Embryonic facial prominence (tissue), 1 donor: Measurements from ENCODE around the gene LENG8.
A peak's percentile ranks its signal among the peaks of the same experiment; 100 is the strongest.

ENCODE experiments used
- DNase-seq: peaks from one replicate; pipeline ENCODE4 v3.0.0-alpha.2; 2016; ENCODE audit errors: extremely low spot score

Gene LENG8

GRCh38 chr19:54448774-54449700 is at the start of gene LENG8:
LENG8 (plus strand) TSS chr19:54449199; CDS start chr19:54451345, 2,146 bp downstream.
- peak; percentile 96 for DNase-seq

- DNase-seq: no peak
These were observed 48.1 kb upstream of the LENG8 start for GRCh38 chr19:54400913-54401312.

GRCh38 chr19:54403054-54403453 is 45.9 kb upstream of the LENG8 start:
- no peak for DNase-seq

DNA sequence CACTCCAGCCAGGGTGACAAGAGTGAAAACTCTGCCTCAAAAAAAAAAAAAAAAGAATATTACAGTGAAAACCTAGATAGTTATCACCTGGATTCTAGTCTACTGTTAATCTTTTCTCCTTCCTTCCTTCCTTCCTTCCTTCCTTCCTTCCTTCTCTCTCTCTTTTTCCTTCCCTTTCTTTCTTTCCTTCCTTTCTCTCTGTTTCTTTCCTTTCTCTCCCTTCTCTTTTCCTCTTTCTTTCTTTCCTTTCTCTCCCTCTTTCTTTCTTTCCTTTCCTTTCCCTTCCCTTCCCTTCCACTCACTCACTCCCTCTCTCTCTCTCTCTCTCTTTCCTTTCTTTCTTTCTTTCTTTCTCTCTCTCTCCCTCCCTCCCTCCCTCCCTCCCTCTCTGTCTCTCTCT is 43.4 kb upstream of the LENG8 start:
- no peak for DNase-seq

DNA sequence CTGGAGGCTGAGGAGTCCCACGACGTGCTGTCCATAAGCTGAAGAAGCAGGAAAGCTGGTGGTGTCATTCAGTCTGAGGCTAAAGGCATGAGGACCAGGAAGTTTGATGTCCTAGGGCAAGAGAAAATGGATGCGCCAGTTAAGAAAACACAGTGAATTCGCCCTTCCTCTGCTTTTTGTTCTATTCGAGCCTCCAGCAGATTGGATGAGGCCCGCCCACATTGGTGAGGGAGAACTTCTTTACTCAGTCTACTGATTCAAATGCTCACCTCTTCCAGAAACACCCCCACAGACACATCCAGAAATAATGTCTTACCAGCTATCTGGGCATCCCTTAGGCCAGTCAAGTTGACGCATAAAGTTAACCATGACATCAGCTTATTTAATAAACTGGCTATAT is 41.2 kb upstream of the LENG8 start:
- no peak for DNase-seq

DNA sequence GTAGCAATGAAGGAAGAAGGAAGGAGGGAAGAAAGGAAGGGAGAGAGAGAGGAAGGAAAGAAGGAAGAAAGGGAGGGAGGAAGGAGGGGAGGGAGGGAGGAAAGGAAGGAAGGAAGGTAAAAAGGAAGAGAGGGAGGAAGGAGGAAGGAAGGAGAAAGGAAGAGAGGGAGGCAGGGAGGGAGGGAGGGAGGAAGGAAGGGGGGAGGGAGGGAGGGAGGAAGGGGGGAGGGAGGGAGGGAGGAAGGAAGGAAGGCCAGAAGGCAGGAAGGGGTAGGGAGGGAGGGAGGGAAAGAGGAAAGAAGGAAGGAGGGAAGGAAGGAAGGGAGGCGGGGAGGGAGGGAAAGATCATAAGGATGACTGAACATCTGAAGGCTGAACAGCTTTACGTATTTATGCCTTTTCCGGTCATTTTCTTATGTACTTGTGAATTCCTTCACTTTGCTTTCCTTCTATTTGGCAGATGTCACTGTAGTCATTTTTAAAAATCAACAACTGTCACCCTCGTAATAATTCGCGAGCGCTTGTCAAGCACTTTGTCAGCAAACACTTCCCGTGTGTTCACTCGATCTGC is 40.5 kb upstream of the LENG8 start:
- no peak for DNase-seq

DNA sequence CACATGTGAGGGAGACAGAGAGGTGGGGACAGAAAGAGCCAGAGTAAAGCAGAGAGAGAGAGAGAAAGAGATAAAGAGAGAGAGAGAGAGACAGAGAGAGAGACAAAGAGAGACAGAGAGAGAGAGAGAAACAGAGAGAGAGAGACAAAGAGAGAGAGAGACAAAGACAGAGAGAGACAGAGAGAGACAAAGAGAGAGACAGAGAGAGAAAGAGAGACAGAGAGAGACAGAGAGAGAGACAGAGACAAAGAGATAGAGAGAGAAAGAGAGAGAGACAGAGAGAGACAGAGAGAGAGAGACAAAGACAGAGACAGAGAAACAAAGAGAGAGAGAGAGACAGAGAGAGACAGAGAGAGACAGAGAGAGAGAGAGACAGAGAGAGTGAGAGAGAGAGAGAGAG is 38.0 kb upstream of the LENG8 start:
- DNase-seq: no peak

DNA sequence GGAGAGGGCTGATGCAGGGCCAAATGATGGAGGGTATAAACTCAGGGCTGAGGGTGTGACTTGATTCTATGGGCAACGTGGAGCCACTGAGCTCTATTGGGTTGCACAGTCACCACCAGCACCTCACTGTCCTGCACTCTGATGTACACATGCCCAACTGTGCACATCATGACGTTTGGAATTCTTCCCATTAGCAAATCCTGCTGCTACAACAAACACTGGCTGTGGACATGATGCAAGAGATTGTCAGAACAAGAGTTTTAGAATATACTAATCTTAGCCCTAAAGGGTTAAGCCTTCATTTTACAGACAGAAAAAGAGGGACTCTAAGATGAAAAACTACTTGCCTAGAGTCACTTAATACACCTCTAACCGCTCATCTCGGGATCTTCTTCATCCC is 36.1 kb upstream of the LENG8 start:
- DNase-seq: no peak

- no peak for DNase-seq
These were observed 34.8 kb upstream of the LENG8 start for GRCh38 chr19:54414156-54414555.

- no peak for DNase-seq
These were observed 33.6 kb upstream of the LENG8 start, which contains the start of gene TTYH1 for GRCh38 chr19:54415208-54415900. TTYH1 (plus strand) TSS chr19:54415464; CDS start chr19:54415553, 89 bp downstream.

GRCh38 chr19:54415901-54416673 is 32.9 kb upstream of the LENG8 start:
- no peak for DNase-seq

DNA sequence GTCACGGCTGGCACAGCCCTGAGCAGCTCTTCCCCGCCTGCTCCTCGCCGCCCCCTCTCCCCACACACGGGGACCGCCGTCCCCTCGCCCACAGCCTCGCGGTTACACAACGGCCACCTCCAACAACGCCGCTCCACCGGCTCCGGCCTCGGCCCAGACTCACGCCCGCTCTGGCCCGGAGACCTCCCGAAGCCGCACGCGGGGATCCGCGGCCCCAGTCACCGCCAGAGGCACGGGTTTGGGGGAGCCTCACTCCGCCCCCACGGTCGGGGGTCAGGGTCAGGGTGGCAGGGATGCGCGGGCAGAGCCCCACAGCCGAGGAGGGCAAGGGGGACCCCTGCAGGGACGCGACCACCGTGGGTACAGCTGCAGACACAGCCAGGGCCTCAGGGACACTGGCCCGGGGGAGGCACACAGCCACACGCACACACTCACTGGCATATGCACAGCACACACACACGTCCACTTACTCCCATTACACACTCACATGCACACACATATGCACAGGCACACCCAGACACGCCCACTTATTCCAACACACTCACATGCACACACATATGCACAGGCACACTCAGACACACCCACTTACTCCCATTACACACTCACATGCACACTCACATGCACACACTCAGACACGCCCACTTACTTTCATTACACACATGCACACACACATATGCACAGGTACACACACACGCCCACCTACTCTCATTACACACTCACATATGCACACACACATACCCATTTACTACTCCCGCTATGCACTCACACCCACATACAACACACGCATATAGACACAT is 32.1 kb upstream of the LENG8 start:
- no peak for DNase-seq

DNA sequence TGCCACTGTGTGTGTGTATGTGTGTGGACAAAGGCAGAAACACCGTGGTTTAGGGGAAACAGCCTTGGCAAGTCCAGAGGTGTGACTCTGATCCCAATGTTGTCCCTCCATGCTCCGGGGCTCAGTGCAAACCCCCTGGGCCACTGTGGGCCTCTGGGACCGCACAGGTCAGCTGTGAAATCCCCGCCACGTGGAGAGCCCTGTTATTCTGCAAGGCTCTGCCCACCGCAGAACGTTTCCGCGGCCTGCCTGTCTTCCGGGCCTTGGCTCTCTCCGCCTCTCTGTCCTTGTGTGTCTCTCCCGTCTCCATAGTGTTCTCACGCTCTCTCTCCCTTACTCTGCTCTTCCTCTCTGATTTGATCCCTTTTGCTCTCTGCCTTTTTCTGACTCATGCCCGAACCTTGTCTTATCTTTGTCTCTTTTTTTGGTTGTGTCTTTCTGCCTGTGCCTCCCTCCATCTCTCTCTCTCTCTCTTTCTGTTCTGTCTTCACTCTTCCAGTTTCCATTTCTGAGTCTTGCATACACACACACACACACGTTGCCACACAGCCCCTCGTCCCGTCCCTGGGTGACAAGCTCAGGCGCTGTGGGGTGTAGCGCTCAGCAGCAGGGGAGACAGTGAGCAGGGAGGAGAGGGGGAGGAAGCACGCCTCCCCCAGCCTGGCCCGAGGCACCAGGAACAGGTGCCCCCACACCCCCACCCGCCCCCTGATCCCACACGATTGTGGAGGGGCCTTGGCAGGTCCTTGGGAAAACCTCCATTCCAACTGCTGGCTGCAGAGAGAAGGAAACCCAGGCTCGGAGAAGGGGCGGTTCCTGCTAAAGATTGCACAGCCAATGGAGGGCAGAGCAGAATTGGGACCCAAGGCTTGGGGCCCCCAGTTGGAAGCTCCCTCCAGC is 30.7 kb upstream of the LENG8 start:
- DNase-seq: no peak

- no peak for DNase-seq
These were observed 29.8 kb upstream of the LENG8 start for GRCh38 chr19:54418930-54419800.

DNA sequence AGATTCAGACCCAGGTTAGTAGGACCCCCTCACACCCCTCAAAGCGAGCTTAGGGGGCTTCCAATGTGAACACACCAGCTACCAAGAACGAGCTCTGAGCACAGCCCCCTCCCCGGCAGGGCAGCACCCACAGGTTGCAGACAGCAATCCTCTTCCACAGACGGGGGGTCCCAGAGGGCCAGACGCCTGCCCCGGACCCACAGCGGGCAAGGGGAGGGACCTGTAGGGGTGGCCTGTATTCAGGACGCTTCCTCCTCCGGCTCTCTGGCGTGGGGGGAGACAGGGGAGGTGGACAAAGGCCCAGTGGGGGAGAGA is 29.0 kb upstream of the LENG8 start:
- DNase-seq: no peak

- peak; percentile 35 for DNase-seq
These were observed 28.4 kb upstream of the LENG8 start for GRCh38 chr19:54420383-54421168.

DNA sequence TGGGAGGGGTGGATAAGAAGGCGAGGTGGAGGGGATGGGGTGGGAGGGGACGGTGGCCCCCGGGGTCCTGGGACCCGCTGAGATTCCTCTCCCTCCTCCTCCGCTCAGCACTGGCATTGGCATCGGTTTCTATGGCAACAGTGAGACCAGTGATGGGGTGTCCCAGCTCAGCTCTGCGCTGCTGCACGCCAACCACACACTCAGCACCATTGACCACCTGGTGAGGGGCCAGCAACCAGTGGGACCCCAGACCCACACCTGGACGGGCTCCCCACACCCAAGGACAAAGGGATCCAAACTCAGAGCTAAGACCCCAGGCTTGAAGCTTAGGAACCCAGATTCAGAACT is 27.9 kb upstream of the LENG8 start:
- no peak for DNase-seq

GRCh38 chr19:54421521-54421920 is 27.5 kb upstream of the LENG8 start:
- DNase-seq: no peak
